Transverse colon (tissue), 4 donors: ENCODE measurements around the gene CLDN14.

Source experiments
- CTCF ChIP-seq, 5 experiments: fragments of 200-600 bp in 3 of 5; fragments of 450-650 bp in 2 of 5; sonication (generic) in 3 of 5; IDR thresholded peaks; 1 replicate in 2 of 5; 2 replicates in 3 of 5; pipeline ENCODE4 v1.5.1; 2016 to 2017; ENCODE audit warnings: antibody characterized with exemption in 5 of 5, inconsistent platforms in 3 of 5, mild to moderate bottlenecking in 2 of 5, moderate library complexity in 1 of 5
- POLR2A ChIP-seq: fragments of 450-650 bp; IDR thresholded peaks from one replicate; pipeline ENCODE4 v1.6.1; 2016; ENCODE audit warnings: antibody characterized with exemption, mild to moderate bottlenecking, moderate library complexity
- POLR2AphosphoS5 ChIP-seq, 3 donors: sonication (generic); formaldehyde crosslinking; IDR thresholded peaks; one replicate each; pipeline ENCODE4 v1.6.1; 2016; ENCODE audit warnings: antibody characterized with exemption in 3 of 3

- TF ChIP-seq CTCF (IDR thresholded peaks at IDR 0.05) (no peak), POLR2A (no peak), POLR2AphosphoS5 (IDR thresholded peaks at IDR 0.05) (no peak)
Measured at GRCh38 chr21:36513430-36513829, 33.5 kb upstream of the CLDN14 start.
